ENCODE results near the gene ZNF555.
A peak's percentile ranks its signal among the peaks of the same experiment; 100 is the strongest.

Gene ZNF555

GRCh38 chr19:2856457-2857050, 15.3 kb downstream of the ZNF555 start:
- H3K4me3 ChIP-seq (ENCODE audit: low read length): no peak overlapping the region
- DNase-seq (ENCODE audit: low read depth): no peak
- TF ChIP-seq CTCF (IDR thresholded peaks at IDR 0.05; ENCODE audit: insufficient read depth, low read depth, low read length, missing control alignments): no peak

GRCh38 chr19:2858864-2859263, 17.6 kb downstream of the ZNF555 start:
- no peak overlapping the region for H3K4me3 ChIP-seq (ENCODE audit: low read length)
- no peak for DNase-seq (ENCODE audit: low read depth)
- no peak for TF ChIP-seq CTCF (IDR thresholded peaks at IDR 0.05; ENCODE audit: insufficient read depth, low read depth, low read length, missing control alignments)

GRCh38 chr19:2863816-2864215, 22.5 kb downstream of the ZNF555 start:
- TF ChIP-seq CTCF (IDR thresholded peaks at IDR 0.05; ENCODE audit: insufficient read depth, low read depth, low read length, missing control alignments): no peak

GRCh38 chr19:2865334-2866100, 24.2 kb downstream of the ZNF555 start:
- no peak overlapping the region for H3K4me3 ChIP-seq (ENCODE audit: low read length)
- DNase-seq (ENCODE audit: low read depth): no peak
- no peak for TF ChIP-seq CTCF (IDR thresholded peaks at IDR 0.05; ENCODE audit: insufficient read depth, low read depth, low read length, missing control alignments)

More at GRCh38 chr19:2863816-2864215, 22.5 kb downstream of the ZNF555 start:
- H3K4me3 ChIP-seq (ENCODE audit: low read length): no peak overlapping the region
- DNase-seq (ENCODE audit: low read depth): no peak

- no peak for DNase-seq (ENCODE audit: low read depth)
- H3K4me3 ChIP-seq (ENCODE audit: low read length): no peak overlapping the region
- TF ChIP-seq CTCF (IDR thresholded peaks at IDR 0.05; ENCODE audit: insufficient read depth, low read depth, low read length, missing control alignments): no peak
These were observed 25.3 kb downstream of the ZNF555 start for GRCh38 chr19:2866495-2867024.

GRCh38 chr19:2867025-2867991, 26.0 kb downstream of the ZNF555 start, which contains the start of gene ZNF556:
ZNF556 (plus strand) TSS chr19:2867335; CDS start chr19:2867422, 87 bp downstream.
- peak; percentile 74 for DNase-seq (ENCODE audit: low read depth)
- H3K4me3 ChIP-seq (ENCODE audit: low read length): peak within 1 kb of the TSS; percentile 44
- no peak for TF ChIP-seq CTCF (IDR thresholded peaks at IDR 0.05; ENCODE audit: insufficient read depth, low read depth, low read length, missing control alignments)

All from epithelial cell of esophagus (primary cell).